Ectodermal cell (in vitro differentiated cells): Measurements from ENCODE around the gene LIPT1.
A peak's percentile ranks its signal among the peaks of the same experiment; 100 is the strongest.

Source experiments
- H3K27ac ChIP-seq: 2 replicates; pipeline ENCODE4 v1.7.0; 2013; ENCODE audit warnings: mild to moderate bottlenecking, low read depth, low read length; ENCODE audit not compliant: insufficient read depth, poor library complexity, severe bottlenecking
- H3K27me3 ChIP-seq: 2 replicates; pipeline ENCODE4 v1.7.0; 2013; ENCODE audit warnings: mild to moderate bottlenecking, low read length; ENCODE audit not compliant: insufficient read depth, control insufficient read depth, poor library complexity, severe bottlenecking
- H3K36me3 ChIP-seq: one replicate; pipeline ENCODE4 v1.7.0; 2013; ENCODE audit warnings: low read length; ENCODE audit not compliant: control insufficient read depth, insufficient read depth
- H3K4me1 ChIP-seq: one replicate; pipeline ENCODE4 v1.7.0; 2013; ENCODE audit warnings: low read length; ENCODE audit not compliant: control insufficient read depth, insufficient read depth
- H3K4me3 ChIP-seq: 2 replicates; pipeline ENCODE4 v1.7.0; 2013; ENCODE audit warnings: low read depth, low read length, control low read depth; ENCODE audit not compliant: insufficient read depth
- H3K9me3 ChIP-seq: 2 replicates; pipeline ENCODE4 v1.7.0; 2013; ENCODE audit warnings: mild to moderate bottlenecking, low read length, moderate library complexity; ENCODE audit not compliant: control insufficient read depth
- WGBS, 2 experiments: methylation state at CpG; one replicate each; pipeline ENCODE4 v1.1.7; 2013; ENCODE audit warnings: missing lambda C conversion rate in 2 of 2; 5-methylcytosine and 5-hydroxymethylcytosine counted together

The LIPT1 gene

GRCh38 chr2:99141110-99142108 is 13.4 kb upstream of the LIPT1 start, which contains the start of gene C2orf15:
Gene C2orf15, plus strand, starts transcription at chr2:99141707. Its CDS starts 8,852 bp downstream, at chr2:99150559.
- Histone ChIP-seq H3K4me1 (peaks cover 4% of the 10 kb centered on the region), H3K4me3 (peak within 1 kb of the TSS; percentile 88), H3K36me3 (no peaks in the 10 kb centered on the region), H3K9me3 (no peaks in the 10 kb centered on the region), H3K27ac (peak within 1 kb of the TSS; percentile 83), H3K27me3 (peaks cover 13% of the 10 kb centered on the region)
- WGBS, 2 experiments: 0% methylated on average over 84 of the region's 84 CpGs

GRCh38 chr2:99150706-99151105 is 4.1 kb upstream of the LIPT1 start:
- Histone ChIP-seq H3K27me3 (no peaks in the 10 kb centered on the region), H3K4me1 (peaks cover 7% of the 10 kb centered on the region), H3K27ac (no peak overlapping the region), H3K4me3 (no peak overlapping the region), H3K9me3 (no peaks in the 10 kb centered on the region), H3K36me3 (no peaks in the 10 kb centered on the region)
- WGBS, 2 experiments: 93 to 100% methylated on average over 1 of the region's 1 CpG

- Histone ChIP-seq H3K27me3 (no peaks in the 10 kb centered on the region), H3K4me1 (peaks cover 7% of the 10 kb centered on the region), H3K27ac (no peak overlapping the region), H3K36me3 (peaks cover 6% of the 10 kb centered on the region), H3K9me3 (no peaks in the 10 kb centered on the region), H3K4me3 (no peak overlapping the region)
- WGBS, 2 experiments: 92% methylated on average over 7 of the region's 7 CpGs
Observed at GRCh38 chr2:99152199-99152895, 2.4 kb upstream of the LIPT1 start.

- 58% methylated on average over 12 of the region's 12 CpGs for WGBS, 2 experiments
- Histone ChIP-seq H3K27ac (no peak overlapping the region), H3K4me3 (peak overlapping the region; percentile 67), H3K27me3 (no peaks in the 10 kb centered on the region), H3K9me3 (no peaks in the 10 kb centered on the region), H3K4me1 (peaks cover 7% of the 10 kb centered on the region), H3K36me3 (peaks cover 13% of the 10 kb centered on the region)
Observed at GRCh38 chr2:99153921-99154604, 704 bp upstream of the LIPT1 start.

GRCh38 chr2:99156891-99157290 is 2.1 kb downstream of the LIPT1 start:
- Histone ChIP-seq H3K4me1 (peaks cover 7% of the 10 kb centered on the region), H3K4me3 (no peak overlapping the region), H3K9me3 (no peaks in the 10 kb centered on the region), H3K36me3 (peaks cover 13% of the 10 kb centered on the region), H3K27ac (no peak overlapping the region), H3K27me3 (no peaks in the 10 kb centered on the region)
- WGBS, 2 experiments: 80 to 96% methylated on average over 1 of the region's 1 CpG

GRCh38 chr2:99158599-99158998 is 3.8 kb downstream of the LIPT1 start:
- 85 to 92% methylated on average over 5 of the region's 5 CpGs for WGBS, 2 experiments

GRCh38 chr2:99159594-99159993 is 4.8 kb downstream of the LIPT1 start:
- WGBS, 2 experiments: 95 to 96% methylated on average over 4 of the region's 4 CpGs
- no peak overlapping the region for H3K27ac ChIP-seq
- peaks cover 13% of the 10 kb centered on the region for H3K36me3 ChIP-seq
- no peaks in the 10 kb centered on the region for H3K27me3 ChIP-seq
- H3K9me3 ChIP-seq: no peaks in the 10 kb centered on the region
- H3K4me1 ChIP-seq: no peaks in the 10 kb centered on the region
- H3K4me3 ChIP-seq: no peak overlapping the region

More at GRCh38 chr2:99158599-99158998, 3.8 kb downstream of the LIPT1 start:
- Histone ChIP-seq H3K27me3 (no peaks in the 10 kb centered on the region), H3K4me3 (no peak overlapping the region), H3K27ac (no peak overlapping the region), H3K4me1 (peaks cover 6% of the 10 kb centered on the region), H3K36me3 (peaks cover 13% of the 10 kb centered on the region), H3K9me3 (no peaks in the 10 kb centered on the region)

- Histone ChIP-seq H3K9me3 (no peaks in the 10 kb centered on the region), H3K4me1 (no peaks in the 10 kb centered on the region), H3K4me3 (no peak overlapping the region), H3K36me3 (peaks cover 15% of the 10 kb centered on the region), H3K27ac (no peak overlapping the region), H3K27me3 (no peaks in the 10 kb centered on the region)
- WGBS, 2 experiments: 93 to 95% methylated on average over 4 to 5 of the region's 5 CpGs
Observed at GRCh38 chr2:99166218-99166617, 11.5 kb downstream of the LIPT1 start.

- 96 to 100% methylated on average over 1 of the region's 1 CpG for WGBS, 2 experiments
- Histone ChIP-seq H3K36me3 (peaks cover 15% of the 10 kb centered on the region), H3K4me3 (no peak overlapping the region), H3K27me3 (no peaks in the 10 kb centered on the region), H3K4me1 (no peaks in the 10 kb centered on the region), H3K27ac (no peak overlapping the region), H3K9me3 (no peaks in the 10 kb centered on the region)
Observed at GRCh38 chr2:99169534-99169933, 14.8 kb downstream of the LIPT1 start.
